ENCODE measurements around the gene ADM.

Gene ADM

DNA sequence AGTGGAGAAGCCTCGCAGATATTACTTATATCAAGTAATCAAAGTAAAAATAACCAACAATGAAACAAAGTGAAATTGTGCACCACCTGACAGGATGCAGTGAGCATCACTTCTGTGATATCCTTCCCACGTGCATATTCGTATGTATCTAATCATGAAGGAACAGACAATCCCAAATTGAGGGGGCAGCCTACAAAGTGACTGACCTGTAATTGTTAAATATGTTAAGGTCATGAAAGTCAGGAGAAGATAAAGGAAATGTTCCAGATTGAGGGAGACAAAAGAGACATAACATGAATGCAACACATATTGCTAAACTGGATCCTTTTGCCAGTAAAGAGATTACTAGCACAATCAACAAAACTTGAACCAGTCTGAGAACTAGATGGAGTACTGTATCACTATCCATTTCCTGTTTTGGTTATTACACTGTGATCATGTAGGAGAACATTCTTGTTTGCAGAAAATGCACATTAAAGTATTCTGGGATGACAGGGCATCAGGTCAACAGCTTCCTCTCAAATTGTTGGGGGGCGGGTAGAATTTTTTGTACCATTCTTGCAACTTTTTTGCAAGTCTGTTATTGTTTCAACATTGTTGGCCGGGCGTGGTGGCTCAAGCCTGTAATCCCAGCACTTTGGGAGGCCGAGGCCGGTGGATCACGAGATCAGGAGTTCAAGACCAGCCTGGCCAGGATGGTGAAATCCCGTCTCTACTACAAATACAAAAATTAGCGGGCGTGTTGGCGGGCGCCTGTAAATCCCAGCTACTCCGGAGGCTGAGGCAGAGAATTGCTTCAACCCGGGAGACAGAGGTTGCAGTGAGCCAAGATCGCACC, 12.9 kb upstream of the ADM start:
- no peak for DNase-seq

DNA sequence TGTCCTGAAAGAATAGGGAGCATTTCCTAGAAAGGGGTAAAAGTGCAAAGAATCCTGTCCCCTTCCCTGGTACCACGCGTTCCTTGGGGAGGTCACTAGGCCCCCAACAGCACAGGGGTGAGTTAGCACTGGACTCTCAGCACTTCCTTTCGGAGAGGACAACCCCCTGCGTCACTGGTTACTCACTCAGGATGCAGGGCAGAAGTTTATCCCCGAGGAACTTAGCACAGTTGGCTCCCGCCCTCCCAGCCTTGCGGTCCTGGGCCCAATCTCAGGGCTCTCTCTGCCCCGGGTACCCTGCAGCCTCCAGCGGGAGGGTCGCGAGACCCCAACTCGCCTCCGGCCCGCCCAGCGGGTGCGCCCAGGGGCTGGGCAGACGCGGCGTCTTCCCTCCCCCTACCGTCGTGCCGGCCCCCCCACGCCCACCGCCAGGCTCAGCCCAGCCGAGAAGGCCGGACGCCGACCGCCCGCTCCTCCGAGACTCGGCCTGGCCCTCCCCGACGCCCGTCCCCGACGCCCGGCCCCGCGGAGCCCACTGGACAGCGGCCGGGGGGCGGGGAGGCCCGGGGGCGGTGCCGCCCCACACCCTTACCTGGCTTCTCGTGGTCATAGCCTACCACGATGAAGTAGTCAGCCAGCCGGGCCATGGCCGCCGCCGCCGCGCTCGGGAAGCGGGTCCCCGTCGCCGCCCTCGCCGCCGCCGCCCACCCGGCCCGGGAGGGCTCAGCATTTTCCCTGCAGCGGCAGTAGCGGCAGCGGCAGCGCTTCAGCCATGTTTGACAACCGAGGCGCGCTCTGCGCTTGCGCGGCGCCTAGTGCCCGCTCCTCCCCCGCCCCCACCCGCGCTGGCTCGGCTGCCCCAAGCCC, 11.2 kb upstream of the ADM start, which contains the start of gene SBF2:
Gene SBF2 (minus strand): TSS at position 797 of the 867 bp plus-strand sequence. CDS start 150 bp downstream, at position 647.
- peak; percentile 12 for DNase-seq

DNA sequence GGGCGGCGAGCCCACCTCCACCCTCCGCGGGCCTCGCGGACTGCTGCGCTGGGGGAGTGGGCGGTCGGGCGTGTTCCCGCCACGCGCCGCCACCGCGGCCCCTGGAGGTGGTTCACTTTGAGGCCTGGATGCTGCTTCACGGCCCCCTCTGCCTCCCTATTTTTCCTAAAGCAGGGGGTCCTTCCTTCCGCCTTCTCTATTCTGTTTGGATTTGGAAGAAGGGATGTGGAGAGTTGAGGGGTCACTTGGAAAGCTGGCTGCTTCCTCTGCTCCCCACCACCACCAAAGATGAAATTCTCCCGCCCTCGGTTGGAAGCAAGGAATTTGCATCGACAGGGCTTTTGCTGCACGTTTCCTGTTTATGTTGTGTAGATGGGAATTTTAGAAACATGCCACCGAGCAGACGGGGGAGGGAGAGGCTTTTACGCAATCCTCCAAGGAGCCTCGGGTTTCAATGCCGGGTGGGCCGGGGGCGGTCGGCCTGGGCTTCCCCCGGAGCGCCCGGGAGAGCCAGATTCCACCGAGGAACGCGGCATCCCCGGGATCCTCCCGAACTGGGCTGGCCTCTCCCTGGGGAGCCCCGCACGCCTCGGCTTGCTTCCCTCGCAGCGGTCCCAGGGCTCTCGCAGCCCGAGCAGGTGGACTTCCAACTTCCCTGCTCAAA, 10.5 kb upstream of the ADM start:
- no peak for DNase-seq

GRCh38 chr11:10295064-10295901, 9.6 kb upstream of the ADM start:
- no peak for DNase-seq

- no peak for DNase-seq
These were observed 6.5 kb upstream of the ADM start for GRCh38 chr11:10298342-10298741.

DNA sequence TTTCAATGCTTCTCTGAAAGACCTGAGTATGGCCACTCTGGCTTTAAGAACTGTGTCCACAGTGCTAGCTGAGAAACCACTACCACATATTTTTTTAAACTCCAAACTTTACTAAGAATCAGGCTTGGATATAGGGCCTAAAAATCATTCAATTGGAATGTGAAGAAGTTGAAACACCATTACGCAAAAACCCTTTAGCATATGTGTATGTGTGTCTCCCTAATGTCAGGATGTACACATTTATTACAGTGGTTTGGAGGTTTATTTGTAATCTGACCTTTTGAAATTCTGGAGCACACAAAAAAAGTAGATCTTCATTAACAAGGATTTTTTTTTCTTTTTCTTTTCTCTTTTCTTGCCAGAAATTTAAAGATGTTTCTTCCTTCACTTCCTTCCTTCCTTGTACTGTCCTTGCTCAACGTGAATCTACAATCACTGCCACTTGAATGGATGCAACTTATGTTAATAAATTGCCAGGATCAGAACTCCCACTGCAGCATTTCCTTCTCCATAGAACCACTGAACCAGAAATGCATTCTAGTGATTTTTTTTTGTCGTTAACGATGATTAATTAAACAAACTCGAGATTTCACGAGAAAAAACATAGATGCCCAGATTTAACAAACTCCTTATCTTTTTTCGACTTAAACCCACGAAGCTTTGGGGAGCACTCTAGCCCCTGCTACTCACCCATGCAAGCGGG, 3.1 kb upstream of the ADM start:
- DNase-seq: no peak

DNA sequence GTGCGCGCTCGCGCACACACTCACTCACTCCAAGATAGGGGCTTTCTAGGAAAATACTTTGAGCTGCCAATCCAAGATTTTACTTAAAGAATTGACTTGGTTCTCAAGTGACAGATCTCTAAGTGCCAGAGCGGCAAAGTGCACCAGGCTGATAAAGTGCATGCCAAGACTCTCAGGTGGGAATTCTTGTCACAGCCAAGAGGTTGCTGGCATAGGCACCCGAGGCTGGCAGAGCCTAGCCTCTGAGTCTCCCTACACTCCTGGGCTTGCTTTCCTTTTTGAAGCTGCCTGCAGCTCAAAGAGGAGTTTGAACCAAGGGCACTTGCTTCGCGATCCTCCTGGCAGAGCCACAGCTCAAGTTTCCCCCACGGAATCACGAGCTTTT, 2.5 kb upstream of the ADM start:
- DNase-seq: no peak

- DNase-seq: no peak
These were observed 1.9 kb upstream of the ADM start for GRCh38 chr11:10302744-10303557.

- no peak for DNase-seq
These were observed 1.1 kb upstream of the ADM start for GRCh38 chr11:10303558-10304363.

DNA sequence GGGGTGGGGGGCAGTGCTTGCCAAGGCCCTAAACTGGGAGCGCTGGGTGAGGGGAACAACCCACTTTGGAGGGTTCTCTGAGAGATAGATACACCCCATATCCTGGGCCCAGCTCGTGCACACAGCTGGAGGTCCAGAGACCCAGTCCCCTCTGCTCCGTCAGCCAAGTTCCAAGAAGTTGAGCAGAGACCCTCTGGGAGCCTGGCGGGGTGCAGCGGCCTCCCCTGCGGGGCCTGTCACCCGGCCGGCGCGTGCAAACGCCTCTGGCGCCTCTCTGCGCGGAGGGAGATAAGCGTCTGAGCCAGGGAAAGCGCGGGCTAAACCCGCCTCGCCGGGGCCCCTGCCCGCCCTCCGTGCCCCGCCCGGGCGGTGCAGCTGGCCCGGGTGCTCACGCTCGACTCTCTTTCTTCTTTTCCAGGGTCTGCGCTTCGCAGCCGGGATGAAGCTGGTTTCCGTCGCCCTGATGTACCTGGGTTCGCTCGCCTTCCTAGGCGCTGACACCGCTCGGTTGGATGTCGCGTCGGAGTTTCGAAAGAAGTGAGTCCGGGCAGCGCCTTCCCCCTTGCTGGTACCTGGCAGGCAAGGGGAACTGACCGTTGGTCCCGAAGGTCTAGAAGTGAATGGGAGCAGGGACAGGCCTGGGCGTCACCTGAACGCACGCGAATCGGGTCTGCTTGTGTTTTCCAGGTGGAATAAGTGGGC, 540 bp downstream of the ADM start:
- DNase-seq: peak; percentile 77

DNA sequence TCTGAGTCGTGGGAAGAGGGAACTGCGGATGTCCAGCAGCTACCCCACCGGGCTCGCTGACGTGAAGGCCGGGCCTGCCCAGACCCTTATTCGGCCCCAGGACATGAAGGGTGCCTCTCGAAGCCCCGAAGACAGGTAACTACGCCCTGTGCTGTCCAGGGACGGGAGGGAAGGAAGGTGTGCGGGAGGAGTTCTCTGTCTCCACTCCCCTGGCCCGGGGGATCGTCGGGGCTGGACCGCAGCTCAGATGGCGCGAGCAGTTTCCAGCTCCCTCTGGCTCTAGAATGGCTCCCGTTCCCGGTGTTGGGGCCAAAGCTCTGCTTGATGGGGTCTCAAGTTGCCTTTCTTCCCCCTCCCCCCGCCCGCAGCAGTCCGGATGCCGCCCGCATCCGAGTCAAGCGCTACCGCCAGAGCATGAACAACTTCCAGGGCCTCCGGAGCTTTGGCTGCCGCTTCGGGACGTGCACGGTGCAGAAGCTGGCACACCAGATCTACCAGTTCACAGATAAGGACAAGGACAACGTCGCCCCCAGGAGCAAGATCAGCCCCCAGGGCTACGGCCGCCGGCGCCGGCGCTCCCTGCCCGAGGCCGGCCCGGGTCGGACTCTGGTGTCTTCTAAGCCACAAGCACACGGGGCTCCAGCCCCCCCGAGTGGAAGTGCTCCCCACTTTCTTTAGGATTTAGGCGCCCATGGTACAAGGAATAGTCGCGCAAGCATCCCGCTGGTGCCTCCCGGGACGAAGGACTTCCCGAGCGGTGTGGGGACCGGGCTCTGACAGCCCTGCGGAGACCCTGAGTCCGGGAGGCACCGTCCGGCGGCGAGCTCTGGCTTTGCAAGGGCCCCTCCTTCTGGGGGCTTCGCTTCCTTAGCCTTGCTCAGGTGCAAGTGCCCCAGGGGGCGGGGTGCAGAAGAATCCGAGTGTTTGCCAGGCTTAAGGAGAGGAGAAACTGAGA, 1.4 kb downstream of the ADM start:
- no peak for DNase-seq

- no peak for DNase-seq
These were observed 2.1 kb downstream of the ADM start for GRCh38 chr11:10307022-10307399.

DNA sequence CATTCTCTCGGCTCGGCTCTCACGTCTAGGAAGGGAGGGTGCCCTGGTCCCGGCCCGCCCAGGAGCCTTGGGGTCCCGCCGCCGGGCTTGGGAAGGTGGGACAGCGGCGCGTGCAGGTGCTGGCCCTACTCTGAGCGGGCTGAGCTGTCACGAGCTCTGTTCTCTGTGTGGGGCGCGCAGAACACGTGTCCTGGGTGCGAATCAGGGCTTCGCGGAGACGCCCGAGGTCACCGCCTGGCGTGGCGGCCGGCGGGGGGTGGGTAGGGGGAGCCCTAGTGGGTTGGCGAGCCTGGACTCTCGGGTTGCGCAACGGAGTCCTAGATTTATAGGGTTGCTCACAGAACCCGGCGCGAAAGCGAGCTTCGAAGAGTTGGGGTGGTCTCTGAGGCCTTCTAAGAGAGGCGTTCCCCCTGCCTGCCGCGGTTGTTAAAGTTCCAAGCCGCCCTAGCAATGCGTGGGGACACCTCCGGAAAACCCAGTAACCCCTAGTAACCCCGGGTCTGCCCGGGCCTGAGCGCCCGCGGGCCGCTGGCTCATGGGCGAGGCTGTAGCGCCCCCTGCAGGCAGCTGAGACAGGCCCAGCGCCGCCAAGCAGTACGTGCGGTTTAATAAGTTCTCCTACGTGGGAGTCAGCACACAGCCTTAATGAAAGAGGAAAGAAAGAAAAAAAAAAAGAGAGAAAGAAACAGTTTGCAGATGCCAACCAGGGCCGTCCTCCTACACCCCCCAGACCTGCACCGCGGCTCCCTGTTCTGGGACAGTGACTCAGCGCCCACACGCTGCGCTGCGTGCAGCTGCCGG, 2.7 kb downstream of the ADM start:
- DNase-seq: peak; percentile 52

DNA sequence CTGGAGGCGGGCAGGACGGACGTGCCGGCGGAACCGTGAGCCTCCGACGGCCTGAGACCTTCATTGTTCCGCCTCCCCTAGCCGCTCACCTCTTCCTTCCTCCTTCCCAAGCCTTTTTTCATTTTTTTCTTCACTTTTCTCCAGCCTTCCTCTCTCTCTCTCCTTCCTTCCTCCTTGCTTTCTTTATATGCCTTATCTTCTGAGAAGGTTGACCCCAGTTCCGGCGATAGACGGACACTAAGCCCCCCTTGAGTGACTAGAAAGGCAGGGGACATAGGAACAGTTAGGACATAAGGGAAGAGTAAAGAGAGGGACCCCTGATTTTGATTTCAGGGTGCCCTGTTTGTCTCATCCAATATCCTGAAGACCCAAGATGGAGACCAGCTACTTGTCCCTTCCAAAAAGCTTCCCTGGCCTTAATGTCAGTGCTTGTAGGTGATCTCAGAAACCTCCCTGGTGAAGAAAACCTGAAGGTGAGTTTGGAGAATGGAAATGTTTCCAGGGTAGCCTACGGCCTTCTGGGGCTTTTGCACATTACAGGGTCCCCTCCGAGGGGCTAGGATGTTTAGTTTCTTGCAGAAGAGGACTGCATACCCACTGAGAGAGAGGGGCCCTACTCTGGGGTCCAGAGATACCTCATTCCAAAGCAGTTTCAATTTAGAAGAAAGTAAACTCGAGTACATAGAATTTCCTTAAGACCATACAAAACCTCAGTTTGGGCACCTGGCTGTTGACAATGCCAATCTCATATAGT, 3.5 kb downstream of the ADM start:
- no peak for DNase-seq

- no peak for DNase-seq
These were observed 4.6 kb downstream of the ADM start for GRCh38 chr11:10309163-10310093.

All from GOT3 (cell line).